Ectodermal cell (in vitro differentiated cells): ENCODE results near the gene CSTB.

Experiments used
- H3K27ac ChIP-seq: 2 replicates; pipeline ENCODE4 v1.7.0; 2013; ENCODE audit warnings: mild to moderate bottlenecking, low read depth, low read length; ENCODE audit not compliant: insufficient read depth, poor library complexity, severe bottlenecking
- H3K27me3 ChIP-seq: 2 replicates; pipeline ENCODE4 v1.7.0; 2013; ENCODE audit warnings: mild to moderate bottlenecking, low read length; ENCODE audit not compliant: insufficient read depth, control insufficient read depth, poor library complexity, severe bottlenecking
- H3K36me3 ChIP-seq: one replicate; pipeline ENCODE4 v1.7.0; 2013; ENCODE audit warnings: low read length; ENCODE audit not compliant: control insufficient read depth, insufficient read depth
- H3K4me1 ChIP-seq: one replicate; pipeline ENCODE4 v1.7.0; 2013; ENCODE audit warnings: low read length; ENCODE audit not compliant: control insufficient read depth, insufficient read depth
- H3K4me3 ChIP-seq: 2 replicates; pipeline ENCODE4 v1.7.0; 2013; ENCODE audit warnings: low read depth, low read length, control low read depth; ENCODE audit not compliant: insufficient read depth
- H3K9me3 ChIP-seq: 2 replicates; pipeline ENCODE4 v1.7.0; 2013; ENCODE audit warnings: mild to moderate bottlenecking, low read length, moderate library complexity; ENCODE audit not compliant: control insufficient read depth
- WGBS, 2 experiments: methylation state at CpG; one replicate each; pipeline ENCODE4 v1.1.7; 2013; ENCODE audit warnings: missing lambda C conversion rate in 2 of 2; 5-methylcytosine and 5-hydroxymethylcytosine counted together

Gene CSTB

DNA sequence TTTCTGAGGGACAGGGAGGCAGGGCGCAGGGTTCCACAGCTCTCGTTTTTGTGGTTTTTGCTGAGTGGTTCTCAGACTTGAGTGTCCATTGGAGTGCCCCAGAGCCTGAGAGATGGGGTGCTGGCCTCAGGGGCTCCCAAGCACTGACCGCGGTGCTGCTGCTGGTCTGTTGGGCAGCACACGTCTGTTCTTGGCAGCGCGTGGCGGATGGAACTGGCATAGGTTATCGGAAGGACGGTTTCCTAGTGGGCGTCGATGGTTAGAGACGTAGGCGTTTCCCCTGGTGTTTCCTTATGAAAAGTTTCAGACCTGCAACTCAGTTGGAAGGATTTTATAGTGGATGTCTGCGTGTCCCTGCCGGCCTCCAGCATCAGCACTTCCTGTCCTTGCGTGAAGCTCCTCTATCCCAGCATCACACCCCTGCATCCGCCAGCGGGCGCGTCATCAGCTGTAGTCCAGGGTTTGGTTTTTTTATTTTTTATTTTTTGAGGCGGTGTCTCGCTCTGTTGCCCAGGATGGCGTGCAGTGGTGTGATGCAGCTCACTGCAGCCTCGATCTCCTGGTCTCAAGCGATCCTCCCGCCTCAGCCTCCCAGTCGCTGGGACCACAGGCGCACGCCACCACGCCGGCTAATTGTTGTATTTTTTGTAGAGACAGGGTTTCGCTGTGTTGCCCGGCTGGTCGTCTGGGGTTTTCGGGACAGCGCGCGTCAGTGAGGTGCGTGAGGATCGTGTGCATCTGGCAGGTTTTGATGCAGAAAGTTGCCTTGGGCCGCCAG, 25.1 kb upstream of the CSTB start:
- H3K4me1 ChIP-seq: no peaks in the 10 kb centered on the region
- H3K27ac ChIP-seq: no peak overlapping the region
- peaks cover 45% of the 10 kb centered on the region for H3K36me3 ChIP-seq
- no peak overlapping the region for H3K4me3 ChIP-seq
- no peaks in the 10 kb centered on the region for H3K27me3 ChIP-seq
- 96% methylated on average over 42 of the region's 42 CpGs for WGBS, 2 experiments
- no peaks in the 10 kb centered on the region for H3K9me3 ChIP-seq

DNA sequence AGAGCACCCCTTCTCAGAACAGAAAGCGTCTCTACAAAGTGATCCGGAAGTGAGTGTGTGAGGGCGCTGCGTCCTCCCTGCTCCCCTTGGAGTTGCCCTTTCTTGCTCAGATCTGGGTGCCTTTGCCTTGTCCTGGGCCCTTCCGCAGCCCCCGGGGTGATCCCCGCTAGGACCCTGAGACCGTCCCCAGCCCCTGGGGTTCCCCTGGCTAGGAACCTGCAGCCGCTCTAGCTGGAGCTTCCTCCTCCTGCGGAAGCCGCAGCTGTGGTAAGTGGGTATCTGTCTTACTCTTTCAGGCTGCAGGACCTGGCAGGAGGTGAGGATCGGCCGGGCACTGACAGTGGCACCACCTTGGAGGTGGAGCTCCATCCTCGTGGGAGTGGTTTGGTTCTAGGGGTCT, 24.5 kb upstream of the CSTB start:
- no peaks in the 10 kb centered on the region for H3K9me3 ChIP-seq
- H3K4me1 ChIP-seq: no peaks in the 10 kb centered on the region
- WGBS, 2 experiments: 96 to 97% methylated on average over 14 of the region's 14 CpGs
- no peak overlapping the region for H3K4me3 ChIP-seq
- no peaks in the 10 kb centered on the region for H3K27me3 ChIP-seq
- H3K27ac ChIP-seq: no peak overlapping the region
- peaks cover 51% of the 10 kb centered on the region for H3K36me3 ChIP-seq

DNA sequence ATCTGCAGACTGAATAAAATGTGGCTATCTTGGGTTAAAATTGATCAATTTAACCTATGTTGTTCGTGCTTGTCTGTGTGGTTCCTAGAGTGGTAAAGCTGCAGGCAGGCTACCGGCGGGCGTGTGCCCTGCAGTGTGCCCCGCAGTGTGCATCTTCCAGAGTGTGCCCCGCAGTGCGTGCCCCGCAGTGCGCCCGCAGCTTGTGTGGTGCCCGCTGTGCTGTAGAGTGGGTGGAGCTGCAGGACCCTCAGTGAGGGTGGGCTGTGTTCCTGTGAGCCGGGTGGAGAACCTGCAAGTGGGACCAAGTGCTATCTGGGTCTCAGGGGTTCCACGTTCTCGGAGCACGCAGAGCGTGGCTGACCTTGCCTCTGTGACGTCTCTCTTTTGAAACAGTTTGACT, 24.0 kb upstream of the CSTB start:
- 96% methylated on average over 17 of the region's 17 CpGs for WGBS, 2 experiments
- Histone ChIP-seq H3K4me3 (no peak overlapping the region), H3K9me3 (no peaks in the 10 kb centered on the region), H3K27me3 (no peaks in the 10 kb centered on the region), H3K4me1 (no peaks in the 10 kb centered on the region), H3K36me3 (peaks cover 55% of the 10 kb centered on the region), H3K27ac (no peak overlapping the region)

DNA sequence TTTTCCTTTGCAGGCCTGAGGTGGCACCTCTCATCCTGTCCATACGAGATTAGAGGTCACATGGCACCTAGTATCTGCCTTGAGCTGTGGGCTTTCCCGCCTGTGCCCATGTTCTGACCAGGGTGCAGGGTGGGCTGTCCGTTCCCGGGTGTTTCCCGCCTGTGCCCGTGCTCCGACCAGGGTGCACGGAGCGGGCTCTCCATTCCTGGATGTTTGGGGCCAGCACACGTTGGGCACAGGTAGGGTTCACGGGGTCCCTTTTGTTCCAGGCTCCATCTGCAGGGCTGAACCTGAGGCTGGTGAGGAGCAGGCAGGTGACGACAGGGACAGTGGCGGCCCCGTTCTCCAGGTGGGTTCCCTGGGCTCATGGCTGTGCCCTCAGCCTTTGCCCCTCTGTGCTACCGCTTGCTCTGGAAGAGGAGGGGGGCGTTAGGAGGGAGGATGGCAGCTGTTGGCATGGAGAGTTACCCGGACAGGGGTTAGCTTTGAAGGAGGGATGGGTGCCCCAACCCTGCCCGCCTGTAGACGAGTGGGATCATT, 23.3 kb upstream of the CSTB start:
- H3K4me3 ChIP-seq: no peak overlapping the region
- no peaks in the 10 kb centered on the region for H3K27me3 ChIP-seq
- H3K9me3 ChIP-seq: no peaks in the 10 kb centered on the region
- H3K36me3 ChIP-seq: peaks cover 59% of the 10 kb centered on the region
- no peak overlapping the region for H3K27ac ChIP-seq
- WGBS, 2 experiments: 95 to 96% methylated on average over 19 of the region's 19 CpGs
- no peaks in the 10 kb centered on the region for H3K4me1 ChIP-seq

DNA sequence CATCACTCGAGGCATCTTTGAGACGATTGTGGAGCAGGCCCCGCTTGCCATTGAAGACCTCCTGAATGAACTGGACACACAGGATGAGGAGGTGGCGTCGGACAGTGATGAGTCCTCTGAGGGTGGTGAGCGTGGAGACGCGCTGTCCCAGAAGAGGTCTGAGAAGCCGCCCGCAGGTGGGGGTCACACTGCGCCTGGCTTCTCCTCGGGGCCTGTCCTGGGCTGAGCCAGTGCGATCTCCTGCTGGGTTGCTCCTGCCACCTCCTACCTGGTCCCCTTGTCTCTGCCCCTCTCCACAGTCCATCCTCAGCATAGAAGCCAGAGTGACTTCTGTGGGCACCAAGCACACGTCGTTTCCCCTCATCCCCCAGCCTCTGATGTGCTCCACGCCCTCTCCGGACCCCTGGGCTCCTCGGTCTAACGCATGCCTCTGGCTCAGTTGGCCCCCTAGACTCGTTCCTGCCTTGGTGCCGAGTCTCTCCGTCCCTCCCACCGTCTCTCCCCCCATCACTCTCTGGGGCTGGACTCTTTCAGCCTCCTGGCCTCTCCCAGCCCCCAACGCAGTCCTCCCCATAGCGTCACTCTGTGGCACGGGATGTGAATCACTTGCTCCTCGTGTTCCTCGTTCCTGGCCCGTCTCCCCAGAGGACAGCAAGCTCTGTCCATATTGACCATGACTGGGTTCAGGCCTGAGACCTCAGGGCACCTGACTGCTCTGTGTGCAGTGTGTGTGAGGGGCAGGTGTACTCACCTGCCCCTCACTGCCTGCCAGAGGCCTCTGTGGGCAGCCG, 22.0 kb upstream of the CSTB start:
- no peaks in the 10 kb centered on the region for H3K4me1 ChIP-seq
- WGBS, 2 experiments: 95 to 97% methylated on average over 30 of the region's 30 CpGs
- H3K27me3 ChIP-seq: no peaks in the 10 kb centered on the region
- peaks cover 69% of the 10 kb centered on the region for H3K36me3 ChIP-seq
- no peak overlapping the region for H3K27ac ChIP-seq
- no peak overlapping the region for H3K4me3 ChIP-seq
- no peaks in the 10 kb centered on the region for H3K9me3 ChIP-seq

DNA sequence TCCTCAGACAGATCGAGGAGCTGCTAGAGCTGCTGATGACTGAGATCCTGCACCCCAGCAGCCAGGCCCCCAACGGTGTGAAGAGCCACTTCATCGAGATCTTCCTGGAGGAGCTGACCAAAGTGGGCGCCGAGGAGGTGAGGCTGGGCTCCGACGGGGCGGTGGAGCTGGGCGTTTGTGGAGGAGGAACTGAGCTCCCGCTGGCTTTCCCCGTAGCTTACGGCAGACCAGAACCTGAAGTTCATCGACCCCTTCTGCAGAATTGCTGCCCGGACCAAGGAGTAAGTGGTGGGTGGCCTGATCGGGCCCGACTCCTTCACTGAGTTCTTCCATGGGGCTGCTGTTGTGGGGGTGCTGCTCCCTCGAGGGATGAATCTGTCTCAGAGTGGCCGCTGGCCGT, 21.3 kb upstream of the CSTB start:
- 93% methylated on average over 19 of the region's 19 CpGs for WGBS, 2 experiments
- H3K4me1 ChIP-seq: no peaks in the 10 kb centered on the region
- H3K4me3 ChIP-seq: no peak overlapping the region
- peaks cover 74% of the 10 kb centered on the region for H3K36me3 ChIP-seq
- H3K9me3 ChIP-seq: no peaks in the 10 kb centered on the region
- H3K27me3 ChIP-seq: no peaks in the 10 kb centered on the region
- H3K27ac ChIP-seq: no peak overlapping the region

DNA sequence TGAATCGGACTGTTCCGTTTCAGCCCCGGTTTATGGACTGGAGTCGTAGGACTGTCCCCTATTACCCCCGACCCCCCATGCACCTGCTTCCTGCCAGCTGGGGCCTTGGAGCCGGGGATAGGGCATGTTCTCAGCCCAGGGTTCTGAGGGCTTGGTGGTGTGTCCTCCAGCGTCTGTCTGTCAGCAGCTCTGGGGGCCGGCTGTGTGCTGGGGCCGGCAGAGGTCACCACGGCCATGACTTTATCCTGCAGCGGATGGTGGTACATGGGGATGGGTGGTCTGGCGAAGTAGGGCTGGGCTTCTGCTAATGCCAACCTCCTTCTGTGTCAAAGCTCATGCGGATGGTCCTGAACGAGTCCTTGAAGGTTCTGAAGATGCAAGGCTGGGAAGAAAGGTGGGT, 18.7 kb upstream of the CSTB start:
- no peaks in the 10 kb centered on the region for H3K9me3 ChIP-seq
- H3K36me3 ChIP-seq: peaks cover 63% of the 10 kb centered on the region
- peaks cover 13% of the 10 kb centered on the region for H3K4me1 ChIP-seq
- H3K27ac ChIP-seq: no peak overlapping the region
- no peak overlapping the region for H3K4me3 ChIP-seq
- H3K27me3 ChIP-seq: no peaks in the 10 kb centered on the region
- 92 to 94% methylated on average over 14 of the region's 14 CpGs for WGBS, 2 experiments

DNA sequence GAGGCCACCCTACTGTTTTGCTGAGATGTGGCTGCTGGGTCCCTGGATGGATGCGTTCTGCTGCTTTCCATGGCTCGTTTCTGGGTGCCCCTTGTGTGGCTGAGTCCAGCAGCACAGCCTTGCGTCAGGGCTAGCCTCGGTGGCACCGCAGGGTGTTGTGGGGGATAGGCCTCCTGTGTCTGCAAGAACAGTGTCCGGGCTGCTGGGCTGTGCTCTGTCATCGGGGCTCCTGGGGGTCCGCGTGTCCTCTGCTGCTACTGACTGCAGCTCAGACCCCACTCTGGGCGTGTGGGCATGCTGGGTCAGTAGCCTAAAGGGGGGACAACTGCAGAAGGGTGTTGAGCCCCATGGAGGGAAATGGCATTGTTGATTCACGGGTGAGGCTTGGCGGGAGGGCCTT, 18.2 kb upstream of the CSTB start:
- Histone ChIP-seq H3K36me3 (peaks cover 60% of the 10 kb centered on the region), H3K27me3 (no peaks in the 10 kb centered on the region), H3K4me3 (no peak overlapping the region), H3K4me1 (peaks cover 13% of the 10 kb centered on the region), H3K9me3 (no peaks in the 10 kb centered on the region), H3K27ac (no peak overlapping the region)
- 85 to 88% methylated on average over 12 of the region's 12 CpGs for WGBS, 2 experiments

DNA sequence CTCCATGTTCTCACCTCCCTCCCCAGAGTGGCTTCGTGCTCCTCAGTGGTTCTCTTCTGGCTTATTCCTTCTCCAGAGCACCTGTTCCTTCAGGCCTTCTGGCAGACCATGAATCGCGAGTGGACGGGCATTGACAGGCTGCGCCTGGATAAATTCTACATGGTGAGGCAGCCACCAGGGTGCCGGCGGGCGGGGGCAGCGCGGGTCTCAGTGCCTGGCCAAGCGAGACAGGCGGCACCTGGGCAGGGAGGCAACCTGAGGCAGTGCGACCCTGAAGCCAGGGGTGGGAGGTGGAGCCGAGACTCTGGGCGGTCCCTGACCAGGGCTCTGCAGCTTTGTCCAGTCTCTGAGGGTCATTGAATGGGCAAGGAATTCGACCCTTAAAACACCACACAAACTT, 17.1 kb upstream of the CSTB start:
- H3K27ac ChIP-seq: no peak overlapping the region
- peaks cover 13% of the 10 kb centered on the region for H3K4me1 ChIP-seq
- H3K4me3 ChIP-seq: no peak overlapping the region
- no peaks in the 10 kb centered on the region for H3K9me3 ChIP-seq
- H3K27me3 ChIP-seq: no peaks in the 10 kb centered on the region
- 93 to 97% methylated on average over 16 of the region's 16 CpGs for WGBS, 2 experiments
- H3K36me3 ChIP-seq: peaks cover 52% of the 10 kb centered on the region

DNA sequence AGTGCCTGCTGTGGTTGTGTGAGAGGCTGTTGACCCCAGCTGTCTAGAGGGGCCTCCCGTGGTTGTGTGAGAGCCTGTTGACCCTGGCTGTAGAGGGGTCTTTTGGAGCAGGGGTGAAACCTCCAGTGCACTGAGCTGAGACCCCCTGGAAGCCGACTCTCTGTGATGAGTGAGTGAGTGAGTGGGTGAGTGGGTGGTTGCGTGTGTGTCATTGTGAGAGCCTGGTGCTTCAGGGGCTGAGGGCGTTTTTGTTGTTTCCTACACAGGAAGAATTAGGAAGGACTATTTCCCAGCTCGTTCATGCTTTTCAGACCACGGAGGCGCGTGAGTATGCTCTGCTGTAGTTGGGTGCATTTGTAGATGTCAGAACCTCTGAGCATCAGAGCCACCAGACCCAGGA, 16.3 kb upstream of the CSTB start:
- 94 to 97% methylated on average over 8 of the region's 8 CpGs for WGBS, 2 experiments
- H3K9me3 ChIP-seq: no peaks in the 10 kb centered on the region
- H3K27ac ChIP-seq: no peak overlapping the region
- H3K4me1 ChIP-seq: peaks cover 13% of the 10 kb centered on the region
- H3K27me3 ChIP-seq: no peaks in the 10 kb centered on the region
- H3K36me3 ChIP-seq: peaks cover 47% of the 10 kb centered on the region
- H3K4me3 ChIP-seq: no peak overlapping the region
